HT1080 (cell line): ENCODE measurements around the gene DENND1A. TPM values are rescaled to one million over a fixed set of nuclear protein-coding genes. Genes with fewer than 3 reads are reported as not detected.

Source experiments
- DNase-seq: peaks from one replicate; pipeline ENCODE4 v3.0.0-alpha.2; 2015; ENCODE audit warnings: low read depth
- total RNA-seq: library from RNA; depleted of rRNA; stranded (reverse); fragments of >200 nt; shearing (Covaris generic); gene quantifications from 2 replicates; pipeline ENCODE4 v1.2.3, GENCODE V29; 2014

The DENND1A gene
- total RNA-seq, 1 experiment from 2014 or later = 33.6 TPM

DNA sequence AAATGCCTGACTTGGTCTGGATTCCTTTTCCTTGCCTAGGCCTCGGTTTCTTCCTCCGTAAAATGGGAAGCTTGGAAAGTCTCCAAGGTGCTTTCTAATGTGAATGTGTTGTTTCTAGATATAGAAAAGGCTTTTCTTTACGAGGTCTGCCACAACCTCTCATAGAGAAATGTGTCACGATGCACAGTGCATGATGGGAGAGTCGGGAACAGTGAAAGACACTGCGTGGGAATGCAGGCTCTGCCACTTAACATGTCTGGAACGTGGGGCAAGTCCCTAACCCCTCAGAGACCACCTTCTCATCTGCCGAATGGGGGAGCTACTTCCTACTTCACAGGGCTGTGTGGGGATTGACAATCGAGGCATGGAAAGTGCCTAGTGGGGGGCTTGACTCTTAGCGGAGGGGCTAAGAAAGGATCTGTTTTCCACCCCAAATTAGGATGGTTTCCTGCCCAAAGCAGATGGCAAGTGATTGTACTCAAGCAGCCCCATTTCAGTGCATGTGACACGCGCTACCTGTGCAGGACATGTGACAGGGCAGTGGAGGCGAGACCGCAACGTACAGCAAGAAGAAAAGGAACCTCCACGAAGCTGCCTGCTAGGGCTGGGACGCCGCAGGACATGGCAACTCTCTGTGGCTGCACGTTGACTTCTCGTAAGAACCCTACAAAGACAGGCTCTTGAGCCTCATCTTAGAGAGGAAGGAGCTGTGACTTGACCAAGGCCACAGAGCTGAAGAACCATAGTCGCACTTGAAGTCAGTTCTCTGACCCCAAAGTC is 458.7 kb downstream of the DENND1A start:
- DNase-seq = no peak

DNA sequence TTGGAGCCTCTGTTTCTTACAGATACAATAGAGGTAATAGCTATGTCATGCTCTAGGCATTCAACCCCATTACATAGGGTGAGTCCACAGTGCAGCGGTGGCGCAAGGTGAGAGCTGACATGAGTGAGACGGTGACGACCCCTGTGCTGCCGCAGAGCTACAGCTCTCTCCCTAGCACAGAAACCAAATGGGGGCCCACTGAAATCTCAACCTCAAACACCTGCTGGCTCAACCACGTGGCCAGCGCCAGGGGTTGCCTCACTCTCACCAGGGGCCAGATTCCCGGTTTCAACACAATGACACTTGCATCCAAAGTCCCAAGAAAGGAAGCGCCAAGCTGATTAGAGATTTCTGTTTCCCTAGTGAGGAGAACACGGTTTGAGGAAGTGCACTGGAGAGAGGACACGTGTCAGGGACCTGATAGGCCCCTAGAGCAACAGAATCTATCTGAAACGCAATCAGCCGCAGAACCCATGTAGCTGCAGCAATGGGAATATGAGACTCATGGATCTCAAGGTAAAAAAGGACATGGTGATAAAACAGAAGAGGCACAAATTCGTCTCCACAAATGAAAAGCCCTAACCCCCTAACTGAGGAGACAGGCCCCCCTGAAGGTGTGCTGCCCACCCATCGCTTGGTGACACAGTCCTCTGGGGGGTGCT is 459.7 kb downstream of the DENND1A start:
- no peak for DNase-seq

DNA sequence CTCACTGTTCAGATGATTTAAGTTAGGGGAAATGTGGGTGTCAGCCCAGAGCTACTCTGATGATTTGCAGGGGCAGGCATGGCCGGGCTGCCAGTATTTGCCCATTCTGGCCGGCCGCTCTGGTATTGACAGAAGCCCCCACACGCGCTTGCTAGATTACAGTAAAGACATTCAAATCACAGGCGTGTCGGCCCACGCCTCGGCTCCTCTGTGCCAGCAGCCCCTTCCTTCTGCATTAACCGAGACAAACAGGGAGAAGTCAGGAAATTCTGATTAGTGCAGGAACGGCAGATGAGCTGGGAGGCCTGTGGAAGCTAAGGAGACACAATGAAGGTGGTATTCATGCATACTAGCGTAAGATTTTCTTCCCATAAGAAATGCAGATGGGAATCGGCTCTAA is 460.6 kb downstream of the DENND1A start:
- no peak for DNase-seq

DNA sequence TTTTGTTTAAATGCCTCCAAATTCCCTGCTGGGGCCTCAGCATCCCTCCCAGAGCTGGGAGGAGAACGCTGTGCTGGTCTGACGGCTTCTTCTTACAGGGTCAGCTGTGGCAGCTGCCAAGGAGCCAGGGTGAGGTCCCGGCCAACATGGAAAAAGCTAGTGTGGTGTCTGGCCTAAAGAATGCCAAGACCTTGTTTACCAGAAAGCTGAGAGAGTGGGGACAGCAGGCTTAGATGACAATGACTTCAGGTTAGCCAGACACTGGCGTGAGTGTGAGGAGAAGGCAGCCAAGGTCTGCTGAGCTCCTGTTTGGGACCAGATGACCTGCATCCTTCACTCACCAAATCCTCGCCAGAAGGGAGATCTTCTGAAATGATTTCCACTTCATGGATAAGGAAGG is 461.4 kb downstream of the DENND1A start:
- no peak for DNase-seq

DNA sequence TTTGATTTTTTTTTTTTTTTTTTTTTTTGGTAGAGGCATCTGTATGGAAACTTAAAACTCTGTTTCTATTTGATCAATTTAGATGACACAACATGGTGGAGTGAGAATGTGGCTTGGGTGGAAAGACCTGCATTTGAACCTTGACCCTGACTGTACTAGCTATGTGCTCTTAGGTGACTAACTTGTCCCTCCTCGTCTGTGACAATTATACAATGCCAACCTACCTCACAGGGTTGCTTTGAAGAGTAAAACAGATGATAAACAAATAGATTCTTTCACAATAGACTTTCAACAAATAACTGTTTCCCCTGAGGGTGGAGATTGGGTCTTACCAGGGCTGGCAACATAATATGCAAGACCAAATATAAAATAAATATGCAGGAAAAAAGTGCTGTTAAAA is 464.6 kb downstream of the DENND1A start:
- no peak for DNase-seq

DNA sequence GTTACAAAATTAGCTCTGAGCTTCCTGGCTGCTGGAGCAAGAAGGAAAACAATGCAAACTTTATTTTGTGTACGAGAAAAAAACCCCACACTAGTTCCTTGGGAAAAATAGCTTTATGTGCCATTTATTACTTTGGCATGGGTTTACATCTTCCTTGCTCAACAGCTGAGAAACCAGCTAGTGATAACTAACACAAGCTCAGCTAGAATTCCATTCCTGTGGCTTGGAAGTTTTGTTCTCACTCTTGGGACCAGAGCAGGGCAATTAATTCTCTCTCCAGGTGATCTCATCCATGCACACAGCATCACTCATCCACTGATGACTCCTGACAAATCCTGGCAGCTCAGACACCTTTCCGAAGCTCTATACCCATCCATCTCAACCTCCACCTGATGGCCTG is 469.8 kb downstream of the DENND1A start:
- no peak for DNase-seq

DNA sequence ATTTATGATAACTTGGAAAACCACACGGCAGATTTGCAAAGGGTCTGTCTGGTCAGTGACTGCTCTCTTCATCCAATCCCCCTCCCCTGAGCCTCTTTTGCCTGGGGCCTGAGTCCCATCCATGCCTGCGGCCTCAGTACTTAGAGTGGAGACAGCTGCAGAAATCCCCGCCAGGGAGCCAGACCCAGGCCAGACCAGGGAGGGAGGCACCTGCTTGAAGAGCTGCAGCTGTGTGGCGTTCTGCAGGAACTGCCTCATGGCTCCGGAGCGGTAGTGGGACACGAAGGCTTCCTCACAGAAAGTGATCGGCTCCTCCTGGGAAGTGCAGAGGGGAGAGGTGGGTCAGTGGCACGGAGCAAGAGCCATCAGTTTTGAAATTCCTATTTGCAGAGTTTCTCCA is 472.3 kb downstream of the DENND1A start:
- no peak for DNase-seq

DNA sequence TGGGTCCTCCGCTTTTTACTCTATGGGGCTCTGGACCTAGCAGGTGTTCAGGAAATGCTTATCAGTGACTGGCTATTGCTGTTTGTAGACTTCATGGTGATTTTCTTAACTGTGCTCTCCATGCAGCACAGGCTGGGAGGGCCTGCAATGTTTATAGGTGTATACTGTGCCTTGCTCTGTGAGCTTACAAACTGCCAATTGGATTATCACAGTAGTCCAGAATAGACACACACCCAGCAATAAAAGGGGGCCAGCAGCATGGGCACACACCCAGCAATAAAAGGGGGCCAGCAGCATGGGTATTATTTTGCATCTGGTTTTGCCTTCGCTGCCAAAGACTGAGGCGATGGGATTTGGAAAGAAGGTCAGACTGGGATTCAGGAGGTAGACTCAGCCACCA is 473.9 kb downstream of the DENND1A start:
- no peak for DNase-seq

DNA sequence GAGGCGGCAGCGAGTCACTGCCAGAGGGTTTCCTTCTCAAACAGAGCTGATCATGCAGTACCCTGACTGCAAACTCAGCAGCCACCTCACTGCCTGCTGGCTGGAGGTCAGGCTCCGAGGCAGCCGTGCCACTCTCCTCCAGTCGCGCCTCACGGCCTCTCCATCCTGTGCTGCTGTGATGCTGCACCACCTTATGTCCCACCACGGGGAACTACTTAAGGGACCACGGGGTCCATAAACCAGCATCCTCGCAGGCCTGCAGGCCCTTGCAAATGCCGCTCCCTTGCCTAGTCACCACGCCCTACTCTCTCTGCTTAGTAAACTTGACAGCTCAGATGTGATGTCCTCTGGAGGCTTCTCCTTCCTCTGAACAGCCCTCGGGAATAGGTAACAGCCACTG is 474.7 kb downstream of the DENND1A start:
- DNase-seq = no peak

DNA sequence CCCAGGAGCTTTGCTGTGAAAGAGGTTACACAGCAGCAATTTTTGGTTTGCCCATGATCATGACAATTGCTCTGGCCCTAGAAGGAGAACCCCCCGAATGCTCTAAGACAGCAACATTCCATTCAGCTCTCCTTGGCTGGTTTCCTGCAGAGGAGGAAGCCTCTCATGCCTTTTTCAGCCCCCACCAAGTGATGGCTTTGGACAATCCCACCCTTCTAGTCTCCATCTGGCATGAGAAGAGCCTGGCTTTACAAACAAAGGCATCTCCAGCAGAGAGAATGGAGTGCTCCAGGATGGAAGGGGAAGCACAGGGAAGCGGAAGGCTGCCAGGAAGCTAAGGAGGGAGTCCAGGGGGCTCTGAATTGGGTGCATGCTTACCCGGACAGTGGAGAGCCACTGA is 475.6 kb downstream of the DENND1A start:
- no peak for DNase-seq

DNA sequence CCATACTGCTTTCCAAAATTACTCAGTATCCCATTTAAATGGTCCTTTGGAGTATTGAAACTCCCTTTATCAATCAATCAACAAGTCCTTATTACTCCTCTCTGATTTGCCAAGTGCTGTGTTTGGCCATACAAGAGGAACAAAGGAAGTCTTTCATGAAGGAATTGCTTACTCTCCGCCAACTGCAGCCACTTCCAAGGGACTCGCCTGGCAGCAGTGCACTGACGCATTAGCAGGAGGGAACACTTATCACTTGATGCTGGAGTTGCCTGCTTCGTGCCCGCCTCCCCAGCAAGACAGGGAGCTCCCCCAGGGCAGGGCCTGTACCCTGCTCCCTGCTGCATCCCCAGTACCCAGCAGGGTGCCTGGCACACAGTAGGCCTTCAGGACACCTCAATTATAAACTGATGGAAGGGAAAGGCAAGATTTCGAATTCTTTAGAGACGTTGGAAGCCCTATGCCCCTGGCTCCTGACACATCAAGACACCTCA is 476.1 kb downstream of the DENND1A start:
- no peak for DNase-seq

DNA sequence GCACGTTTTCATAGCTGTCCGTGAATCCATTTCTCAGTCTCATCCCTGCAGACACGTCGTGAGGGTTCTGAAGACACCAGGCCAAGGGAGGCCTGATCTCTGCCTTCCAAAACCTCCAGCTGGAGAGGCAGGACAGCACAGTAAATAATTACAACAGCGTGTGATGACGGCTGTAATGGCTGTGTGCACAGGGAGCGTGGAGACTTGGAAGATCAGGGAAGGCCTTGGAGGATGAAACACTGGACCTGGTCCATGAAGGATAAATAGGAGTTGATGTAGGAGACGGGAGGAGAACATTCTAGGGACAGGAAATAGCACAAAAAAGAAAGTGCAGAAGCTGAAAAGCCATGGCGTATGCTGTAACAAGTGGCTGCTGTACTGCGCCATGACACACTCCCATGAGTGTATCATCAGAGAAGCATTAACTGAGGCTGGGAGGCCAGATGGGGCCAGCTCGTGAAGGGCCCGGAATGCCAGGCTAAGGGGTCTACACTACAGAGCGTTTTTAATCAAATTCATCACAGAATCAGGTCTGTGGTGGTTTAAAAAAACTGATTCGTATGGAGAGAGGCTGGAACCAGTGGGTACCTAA is 476.8 kb downstream of the DENND1A start:
- DNase-seq = no peak

DNA sequence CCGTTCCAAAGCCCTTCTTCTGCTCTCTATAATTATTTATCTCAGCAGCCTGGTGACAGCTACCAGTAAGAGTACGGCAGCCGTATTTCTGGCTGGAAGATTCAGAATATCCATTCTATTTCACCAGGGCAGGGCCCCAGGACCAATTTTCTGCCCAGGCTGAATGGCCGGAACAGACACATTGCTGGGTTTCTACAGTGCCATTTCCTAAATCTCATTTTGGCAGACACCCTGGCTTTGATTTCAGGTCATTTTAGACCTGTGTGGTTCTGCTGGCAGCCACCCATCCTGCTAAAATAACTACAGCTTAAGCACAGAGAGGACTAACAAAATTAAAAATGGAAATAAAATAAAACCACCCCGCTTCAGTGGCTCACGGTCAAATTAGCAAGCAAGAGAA is 478.9 kb downstream of the DENND1A start:
- DNase-seq = no peak

DNA sequence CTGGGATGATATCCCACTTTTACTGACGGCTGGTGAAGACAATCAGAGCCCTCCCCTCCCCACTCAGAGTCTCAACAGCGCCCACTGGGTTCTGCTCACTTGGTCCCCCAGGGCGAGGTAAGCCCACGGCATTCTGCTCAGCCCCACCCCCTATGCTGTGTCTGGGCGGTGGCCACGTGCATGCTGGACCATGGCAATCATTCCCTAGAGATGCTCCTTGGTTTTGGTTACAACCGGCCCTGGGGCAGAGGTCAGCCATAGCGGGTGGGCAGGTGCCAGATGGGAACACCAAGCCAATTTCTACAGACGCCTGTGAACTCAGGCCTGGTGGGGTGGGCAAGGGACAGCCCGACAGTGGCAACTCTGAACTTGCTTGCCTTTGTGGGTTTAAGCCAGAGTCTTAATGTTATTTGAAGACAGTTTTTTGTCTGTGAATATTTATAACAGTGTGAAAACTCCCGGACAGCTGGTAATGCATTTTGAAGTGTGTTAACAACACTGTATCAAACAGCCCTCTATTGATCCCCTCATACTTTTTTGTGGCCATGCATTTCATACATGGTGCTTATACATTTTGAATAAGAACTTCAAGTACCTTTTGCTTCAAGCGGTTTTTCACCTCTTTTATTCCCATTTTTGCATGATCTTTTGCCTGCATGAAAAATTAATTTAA is 479.7 kb downstream of the DENND1A start:
- DNase-seq = no peak

DNA sequence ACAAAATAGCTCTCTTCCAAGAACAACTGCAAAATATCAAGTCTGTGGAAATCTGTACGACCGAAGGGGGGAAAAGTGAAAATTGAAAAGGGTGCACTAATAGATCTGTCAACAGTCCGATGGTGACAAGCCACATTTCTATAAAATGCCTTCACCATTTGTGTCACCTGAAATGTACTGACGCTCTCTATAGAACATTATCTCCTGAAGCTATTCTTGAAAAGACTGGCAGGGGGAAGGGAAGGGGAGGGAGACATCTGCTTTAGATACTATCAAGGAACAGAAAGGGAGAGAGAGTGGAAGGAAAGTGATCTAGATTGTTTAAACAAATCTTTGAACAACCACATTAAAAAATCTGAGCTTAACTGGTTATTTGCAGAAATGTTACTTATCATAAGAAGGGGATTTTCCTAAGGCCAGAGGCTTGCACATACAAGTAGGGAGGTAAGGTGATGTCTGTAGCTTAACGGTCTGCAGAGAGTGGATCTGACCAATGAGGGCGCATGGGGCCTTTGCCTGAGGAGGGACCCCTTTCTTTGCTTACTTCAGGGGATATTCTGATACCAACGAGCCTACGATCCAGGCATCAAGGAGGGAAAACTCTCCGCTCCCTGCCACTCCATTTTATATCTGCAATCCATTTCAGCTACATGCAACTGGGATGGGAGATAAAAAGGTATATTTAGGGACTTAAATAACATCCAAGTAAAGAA is 481.8 kb downstream of the DENND1A start:
- DNase-seq = no peak

DNA sequence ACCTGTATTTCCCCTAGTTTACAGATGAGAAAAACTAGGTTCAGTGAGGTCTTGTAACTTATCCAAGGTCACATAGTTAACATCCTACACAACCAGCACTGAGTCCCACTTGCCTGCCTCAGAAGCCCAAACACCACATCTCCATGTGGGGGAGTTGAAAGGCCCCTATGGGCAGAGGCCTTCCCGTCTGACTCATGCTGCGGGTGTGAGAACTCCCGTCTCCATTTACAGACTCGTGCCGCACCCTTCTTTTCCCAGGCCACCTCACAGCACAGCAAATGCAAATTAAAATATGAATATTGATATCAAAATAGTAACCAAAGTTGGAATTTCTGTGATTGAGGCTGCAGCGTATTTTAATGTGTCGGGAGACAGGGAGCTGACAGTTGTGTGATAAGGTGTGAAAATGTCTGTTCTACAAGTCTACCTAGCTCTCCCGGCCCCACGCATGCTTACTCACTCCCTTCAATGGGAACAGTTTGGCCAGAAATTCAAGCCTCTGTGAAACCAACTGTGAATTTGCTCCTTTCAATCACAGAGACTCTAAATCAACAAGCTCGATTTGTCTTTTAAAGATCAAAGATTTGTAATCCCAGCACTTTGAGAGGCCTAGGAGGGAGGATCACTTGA is 483.8 kb downstream of the DENND1A start:
- peak; percentile 88 for DNase-seq

DNA sequence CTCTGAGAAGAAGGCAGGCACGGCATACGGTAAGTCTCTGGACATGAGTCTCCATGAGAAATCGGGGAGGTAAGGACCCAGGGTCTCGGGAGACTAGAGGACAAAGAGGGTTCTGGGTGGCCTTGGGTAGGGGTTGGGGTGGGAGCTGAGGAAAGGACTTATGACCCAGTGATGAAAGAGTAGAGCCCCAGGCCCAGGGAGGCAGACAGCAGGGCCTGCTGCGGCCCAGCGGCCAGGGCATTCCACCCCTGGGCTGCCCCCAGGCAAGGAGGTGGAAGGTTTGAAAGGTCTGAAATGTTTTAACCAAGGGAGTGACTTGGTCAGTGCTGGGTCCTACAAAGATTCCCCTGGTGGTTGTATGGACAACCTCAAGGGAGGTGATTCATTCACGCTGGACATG is 484.8 kb downstream of the DENND1A start:
- DNase-seq = no peak

DNA sequence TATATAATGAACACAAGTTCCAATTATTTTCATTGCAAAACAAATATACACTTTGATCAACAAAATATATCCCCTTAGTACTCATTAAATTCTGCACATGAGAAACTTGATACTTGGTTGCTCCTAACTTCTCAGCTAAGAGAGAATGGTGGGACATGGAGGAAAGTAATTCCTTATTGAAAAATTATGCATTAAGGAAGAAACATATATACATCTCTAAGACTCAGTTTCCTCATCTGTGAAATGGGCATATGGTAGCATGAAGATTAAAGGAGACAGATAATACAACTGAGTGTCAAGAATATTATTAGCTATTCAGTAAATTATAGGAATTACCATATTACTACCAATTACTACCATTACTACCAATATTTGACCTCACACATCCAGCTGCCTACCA is 488.2 kb downstream of the DENND1A start:
- no peak for DNase-seq

DNA sequence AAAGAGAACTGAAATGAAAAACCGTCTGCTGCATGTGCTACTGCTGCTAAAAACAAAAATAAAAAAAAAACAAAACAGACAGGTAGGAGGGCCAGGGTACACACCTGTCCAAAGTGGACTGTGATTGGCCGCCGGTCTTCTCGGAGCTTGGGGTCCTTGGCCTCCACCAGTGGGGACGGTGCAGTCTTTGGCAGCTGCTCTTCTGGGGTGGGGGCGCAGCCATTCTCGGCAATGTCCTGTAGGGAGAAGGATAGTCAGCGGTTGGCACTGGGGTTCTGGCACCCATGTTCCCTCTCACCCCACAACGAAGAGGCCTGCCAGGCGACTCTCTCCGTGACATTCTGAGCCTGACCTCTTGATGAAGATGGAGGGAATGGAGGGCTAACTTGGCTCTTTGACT is 489.7 kb downstream of the DENND1A start:
- no peak for DNase-seq

DNA sequence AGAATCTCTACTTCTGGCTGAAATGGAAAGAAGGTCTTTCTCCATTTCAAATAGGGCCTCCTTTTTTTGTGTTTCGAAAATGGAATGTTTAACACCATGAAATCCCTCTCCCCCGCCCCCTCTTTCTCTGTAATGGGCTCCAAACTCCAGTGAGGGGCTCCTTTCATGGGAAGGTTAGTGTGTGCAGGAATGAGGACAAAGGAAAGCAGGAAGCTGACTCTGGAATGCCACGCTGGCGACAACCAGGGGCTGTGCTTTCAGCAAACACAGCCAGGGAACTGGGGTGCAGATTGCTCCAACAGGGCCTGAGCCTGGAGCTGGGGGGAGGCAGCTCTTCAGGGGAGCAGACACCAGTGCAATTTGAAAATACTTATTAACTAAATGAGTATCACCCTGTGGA is 491.1 kb downstream of the DENND1A start:
- no peak for DNase-seq

DNA sequence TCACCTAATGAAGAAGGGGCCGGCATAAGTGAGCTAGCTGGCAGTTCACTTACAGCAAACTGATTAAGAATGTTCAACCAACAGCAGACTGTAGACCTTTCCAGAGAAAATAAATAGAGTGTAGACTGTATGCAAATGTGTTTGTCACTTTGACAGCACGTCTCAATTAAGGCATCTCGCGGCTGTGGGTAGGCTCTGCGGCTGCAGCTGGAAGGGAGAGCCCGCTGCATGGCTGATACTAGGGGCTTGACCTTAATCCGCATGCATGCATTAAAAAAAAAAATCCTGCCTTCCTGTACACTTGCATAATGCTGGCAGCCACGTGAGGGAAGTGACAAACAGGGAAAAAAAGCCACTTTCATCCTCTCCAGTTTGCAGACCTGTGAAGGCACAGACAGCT is 491.6 kb downstream of the DENND1A start:
- no peak for DNase-seq
